GM12878 (cell line): ENCODE data around the gene GPBP1. TPM values are rescaled to one million over a fixed set of nuclear protein-coding genes. Genes with fewer than 3 reads are reported as not detected.

Source experiments
- IKZF2 ChIP-seq, 2 experiments: fragments of 450-650 bp; IDR thresholded peaks; 2 replicates each; pipeline ENCODE4 v1.6.1; 2017; ENCODE audit warnings: mild to moderate bottlenecking in 2 of 2, moderate library complexity in 2 of 2
- RUNX3 ChIP-seq: IDR thresholded peaks from 2 replicates; pipeline ENCODE4 v1.6.1; 2012; ENCODE audit warnings: low read length, inconsistent platforms
- ZZZ3 ChIP-seq: IDR thresholded peaks from 2 replicates; pipeline ENCODE4 v1.6.1; 2011; ENCODE audit warnings: low read depth; ENCODE audit not compliant: control insufficient read depth, insufficient read length
- polyA plus RNA-seq, 11 experiments: library from polyadenylated mRNA; depleted of rRNA in 4 of 11; unstranded in 6 of 11; stranded (reverse) in 5 of 11; fragments of >200 nt; fragmentation: Nextera tagmentation in 4 of 11; fragmentation: Illumina TruSeq in 1 of 11; extraction: Ambion mirVana in 4 of 11; extraction: Trizol in 1 of 11; gene quantifications; 1 replicate in 1 of 11; 2 replicates in 10 of 11; pipeline versions ENCODE4 v1.2.1 to v1.2.3, GENCODE V29; 2011 to 2016; ENCODE audit warnings: inconsistent platforms in 2 of 11, missing spikeins in 2 of 11, low read depth in 1 of 11
- total RNA-seq, 4 experiments: library from RNA; depleted of rRNA in 3 of 4; stranded (reverse); fragments of >200 nt in 3 of 4; fragmentation: Illumina TruSeq in 1 of 4; extraction: Trizol in 1 of 4; gene quantifications; 2 replicates each; pipeline versions ENCODE4 v1.2.1 to v1.2.3, GENCODE V29; 2013 to 2021
- TF ChIP-seq, protein P1 (sequence below): IDR thresholded peaks from 2 replicates; pipeline ENCODE4 v1.6.1; 2011; ENCODE audit warnings: low read depth, low read length, improper control_type of control experiment, borderline replicate concordance
- TF ChIP-seq, protein P2 (sequence below): IDR thresholded peaks from 2 replicates; pipeline ENCODE4 v1.6.1; 2011; ENCODE audit warnings: borderline replicate concordance, low read depth, mild to moderate bottlenecking, moderate library complexity, mixed read lengths, low read length; ENCODE audit not compliant: insufficient read depth; ENCODE audit errors: extremely low read length
- TF ChIP-seq, protein P3 (sequence below): fragments of 150-350 bp; IDR thresholded peaks from 2 replicates; pipeline ENCODE4 v1.6.1; 2016; ENCODE audit warnings: low read depth, low read length
- TF ChIP-seq, protein P4 (sequence below): IDR thresholded peaks from 2 replicates; pipeline ENCODE4 v1.6.1; 2012; ENCODE audit warnings: mild to moderate bottlenecking, low read depth, low read length

GPBP1 gene
- total and polyA plus RNA-seq, 10 of the 15 experiments (the other 5 are each of a cell fraction or from before 2014, with no cell fraction given): 27.0 to 96.2 (median 55.4) TPM

DNA sequence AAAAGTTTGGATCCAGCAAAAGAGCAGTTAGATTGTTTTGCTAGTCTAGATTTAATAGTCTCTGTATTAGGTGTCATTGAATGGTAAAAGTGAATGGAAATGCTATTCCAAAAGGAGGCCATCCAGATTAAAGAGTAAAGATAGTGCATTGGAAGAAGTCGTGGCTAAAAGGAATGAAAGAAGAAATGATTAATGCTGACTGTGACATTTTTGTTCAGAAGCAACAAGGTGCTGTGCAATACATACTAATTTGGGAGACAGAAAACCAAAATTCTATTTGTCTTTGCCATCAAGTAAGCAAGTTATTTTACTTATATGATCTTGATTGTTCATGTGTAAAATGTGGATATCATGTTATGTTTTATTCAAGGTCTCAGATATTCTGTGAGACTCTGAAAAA lies 85.1 kb downstream of the GPBP1 start (continued):
- TF ChIP-seq, protein P1, sequence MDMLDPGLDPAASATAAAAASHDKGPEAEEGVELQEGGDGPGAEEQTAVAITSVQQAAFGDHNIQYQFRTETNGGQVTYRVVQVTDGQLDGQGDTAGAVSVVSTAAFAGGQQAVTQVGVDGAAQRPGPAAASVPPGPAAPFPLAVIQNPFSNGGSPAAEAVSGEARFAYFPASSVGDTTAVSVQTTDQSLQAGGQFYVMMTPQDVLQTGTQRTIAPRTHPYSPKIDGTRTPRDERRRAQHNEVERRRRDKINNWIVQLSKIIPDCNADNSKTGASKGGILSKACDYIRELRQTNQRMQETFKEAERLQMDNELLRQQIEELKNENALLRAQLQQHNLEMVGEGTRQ: no peak
- TF ChIP-seq RUNX3: no peak
- TF ChIP-seq, protein P2, sequence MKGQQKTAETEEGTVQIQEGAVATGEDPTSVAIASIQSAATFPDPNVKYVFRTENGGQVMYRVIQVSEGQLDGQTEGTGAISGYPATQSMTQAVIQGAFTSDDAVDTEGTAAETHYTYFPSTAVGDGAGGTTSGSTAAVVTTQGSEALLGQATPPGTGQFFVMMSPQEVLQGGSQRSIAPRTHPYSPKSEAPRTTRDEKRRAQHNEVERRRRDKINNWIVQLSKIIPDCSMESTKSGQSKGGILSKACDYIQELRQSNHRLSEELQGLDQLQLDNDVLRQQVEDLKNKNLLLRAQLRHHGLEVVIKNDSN: no peak
- TF ChIP-seq, protein P3, sequence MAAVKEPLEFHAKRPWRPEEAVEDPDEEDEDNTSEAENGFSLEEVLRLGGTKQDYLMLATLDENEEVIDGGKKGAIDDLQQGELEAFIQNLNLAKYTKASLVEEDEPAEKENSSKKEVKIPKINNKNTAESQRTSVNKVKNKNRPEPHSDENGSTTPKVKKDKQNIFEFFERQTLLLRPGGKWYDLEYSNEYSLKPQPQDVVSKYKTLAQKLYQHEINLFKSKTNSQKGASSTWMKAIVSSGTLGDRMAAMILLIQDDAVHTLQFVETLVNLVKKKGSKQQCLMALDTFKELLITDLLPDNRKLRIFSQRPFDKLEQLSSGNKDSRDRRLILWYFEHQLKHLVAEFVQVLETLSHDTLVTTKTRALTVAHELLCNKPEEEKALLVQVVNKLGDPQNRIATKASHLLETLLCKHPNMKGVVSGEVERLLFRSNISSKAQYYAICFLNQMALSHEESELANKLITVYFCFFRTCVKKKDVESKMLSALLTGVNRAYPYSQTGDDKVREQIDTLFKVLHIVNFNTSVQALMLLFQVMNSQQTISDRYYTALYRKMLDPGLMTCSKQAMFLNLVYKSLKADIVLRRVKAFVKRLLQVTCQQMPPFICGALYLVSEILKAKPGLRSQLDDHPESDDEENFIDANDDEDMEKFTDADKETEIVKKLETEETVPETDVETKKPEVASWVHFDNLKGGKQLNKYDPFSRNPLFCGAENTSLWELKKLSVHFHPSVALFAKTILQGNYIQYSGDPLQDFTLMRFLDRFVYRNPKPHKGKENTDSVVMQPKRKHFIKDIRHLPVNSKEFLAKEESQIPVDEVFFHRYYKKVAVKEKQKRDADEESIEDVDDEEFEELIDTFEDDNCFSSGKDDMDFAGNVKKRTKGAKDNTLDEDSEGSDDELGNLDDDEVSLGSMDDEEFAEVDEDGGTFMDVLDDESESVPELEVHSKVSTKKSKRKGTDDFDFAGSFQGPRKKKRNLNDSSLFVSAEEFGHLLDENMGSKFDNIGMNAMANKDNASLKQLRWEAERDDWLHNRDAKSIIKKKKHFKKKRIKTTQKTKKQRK: no peak
- TF ChIP-seq ZZZ3: no peak
- TF ChIP-seq, protein P4, sequence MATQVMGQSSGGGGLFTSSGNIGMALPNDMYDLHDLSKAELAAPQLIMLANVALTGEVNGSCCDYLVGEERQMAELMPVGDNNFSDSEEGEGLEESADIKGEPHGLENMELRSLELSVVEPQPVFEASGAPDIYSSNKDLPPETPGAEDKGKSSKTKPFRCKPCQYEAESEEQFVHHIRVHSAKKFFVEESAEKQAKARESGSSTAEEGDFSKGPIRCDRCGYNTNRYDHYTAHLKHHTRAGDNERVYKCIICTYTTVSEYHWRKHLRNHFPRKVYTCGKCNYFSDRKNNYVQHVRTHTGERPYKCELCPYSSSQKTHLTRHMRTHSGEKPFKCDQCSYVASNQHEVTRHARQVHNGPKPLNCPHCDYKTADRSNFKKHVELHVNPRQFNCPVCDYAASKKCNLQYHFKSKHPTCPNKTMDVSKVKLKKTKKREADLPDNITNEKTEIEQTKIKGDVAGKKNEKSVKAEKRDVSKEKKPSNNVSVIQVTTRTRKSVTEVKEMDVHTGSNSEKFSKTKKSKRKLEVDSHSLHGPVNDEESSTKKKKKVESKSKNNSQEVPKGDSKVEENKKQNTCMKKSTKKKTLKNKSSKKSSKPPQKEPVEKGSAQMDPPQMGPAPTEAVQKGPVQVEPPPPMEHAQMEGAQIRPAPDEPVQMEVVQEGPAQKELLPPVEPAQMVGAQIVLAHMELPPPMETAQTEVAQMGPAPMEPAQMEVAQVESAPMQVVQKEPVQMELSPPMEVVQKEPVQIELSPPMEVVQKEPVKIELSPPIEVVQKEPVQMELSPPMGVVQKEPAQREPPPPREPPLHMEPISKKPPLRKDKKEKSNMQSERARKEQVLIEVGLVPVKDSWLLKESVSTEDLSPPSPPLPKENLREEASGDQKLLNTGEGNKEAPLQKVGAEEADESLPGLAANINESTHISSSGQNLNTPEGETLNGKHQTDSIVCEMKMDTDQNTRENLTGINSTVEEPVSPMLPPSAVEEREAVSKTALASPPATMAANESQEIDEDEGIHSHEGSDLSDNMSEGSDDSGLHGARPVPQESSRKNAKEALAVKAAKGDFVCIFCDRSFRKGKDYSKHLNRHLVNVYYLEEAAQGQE: no peak
- TF ChIP-seq IKZF2 (IDR thresholded peaks at IDR 0.05): no peak
